DOHH2 (cell line): ENCODE results near the gene MDM4.

Experiments
- H3F3A ChIP-seq: fragments of 200-600 bp; sonication (generic), shearing (Covaris generic); 2 replicates; pipeline ENCODE4 v1.6.0; 2016; ENCODE audit warnings: antibody characterized with exemption, mild to moderate bottlenecking; ENCODE audit not compliant: control insufficient read depth, insufficient read depth
- H3K27ac ChIP-seq: fragments of 200-600 bp; sonication (generic); 2 replicates; pipeline ENCODE4 v1.5.1; 2014; ENCODE audit warnings: low read depth, mild to moderate bottlenecking, low read length, moderate library complexity
- H3K27me3 ChIP-seq: fragments of 200-600 bp; sonication (generic); 2 replicates; pipeline ENCODE4 v1.6.1; 2014; ENCODE audit warnings: mild to moderate bottlenecking, low read length, mixed read lengths; ENCODE audit not compliant: control insufficient read depth
- H3K36me3 ChIP-seq: fragments of 200-600 bp; sonication (generic); 2 replicates; pipeline ENCODE4 v1.6.1; 2014; ENCODE audit warnings: mild to moderate bottlenecking, low read length, moderate library complexity, mixed read lengths; ENCODE audit not compliant: control insufficient read depth
- H3K4me1 ChIP-seq: fragments of 200-600 bp; sonication (generic); 2 replicates; pipeline ENCODE4 v1.6.1; 2014; ENCODE audit warnings: mild to moderate bottlenecking, low read length, mixed read lengths; ENCODE audit not compliant: control insufficient read depth
- H3K4me2 ChIP-seq: fragments of 200-600 bp; sonication (generic); 2 replicates; pipeline ENCODE4 v1.6.0; 2014; ENCODE audit warnings: mild to moderate bottlenecking, low read length, moderate library complexity
- H3K4me3 ChIP-seq: fragments of 200-600 bp; sonication (generic); 2 replicates; pipeline ENCODE4 v1.5.1; 2014; ENCODE audit warnings: mild to moderate bottlenecking, low read length, mixed read lengths
- H3K79me2 ChIP-seq: fragments of 200-600 bp; sonication (generic); 2 replicates; pipeline ENCODE4 v1.6.1; 2014; ENCODE audit warnings: mild to moderate bottlenecking, low read length, mixed read lengths; ENCODE audit not compliant: control insufficient read depth
- H3K9me2 ChIP-seq: fragments of 200-600 bp; sonication (generic); replicated peaks from 2 replicates; pipeline ENCODE4 v1.6.1; 2014; ENCODE audit warnings: mild to moderate bottlenecking, low read length, mixed read lengths; ENCODE audit not compliant: control insufficient read depth
- H3K9me3 ChIP-seq: fragments of 200-600 bp; sonication (generic); 2 replicates; pipeline ENCODE4 v1.6.1; 2014; ENCODE audit warnings: antibody characterized with exemption, low read length, mixed read lengths; ENCODE audit not compliant: control insufficient read depth, insufficient read depth
- H4K20me1 ChIP-seq: fragments of 200-600 bp; sonication (generic); 2 replicates; pipeline ENCODE4 v1.6.0; 2014; ENCODE audit warnings: low read depth, mild to moderate bottlenecking, antibody characterized with exemption, low read length, moderate library complexity; ENCODE audit not compliant: control insufficient read depth, insufficient read depth
- CTCF ChIP-seq: fragments of 200-600 bp; sonication (generic); IDR thresholded peaks from one replicate; pipeline ENCODE4 v1.5.1; 2014; ENCODE audit warnings: antibody characterized with exemption, mild to moderate bottlenecking, low read depth, low read length; ENCODE audit not compliant: poor library complexity, severe bottlenecking
- EZH2phosphoT487 ChIP-seq: fragments of 200-600 bp; sonication (generic); IDR thresholded peaks from 2 replicates; pipeline ENCODE4 v1.6.1; 2017; ENCODE audit warnings: borderline replicate concordance, mild to moderate bottlenecking, antibody characterized with exemption, low read length, moderate library complexity, mixed read lengths

MDM4 gene

GRCh38 chr1:204602871-204603542, 86.8 kb downstream of the MDM4 start:
- H3F3A ChIP-seq = no peaks in the 10 kb centered on the region
- no peaks in the 10 kb centered on the region for H3K4me1 ChIP-seq
- no peaks in the 10 kb centered on the region for H3K79me2 ChIP-seq
- no peaks in the 10 kb centered on the region for H3K9me2 ChIP-seq
- no peaks in the 10 kb centered on the region for H4K20me1 ChIP-seq
- no peak for TF ChIP-seq CTCF
- no peak for TF ChIP-seq EZH2phosphoT487
- no peak overlapping the region for H3K27ac ChIP-seq
- no peak overlapping the region for H3K4me3 ChIP-seq
- H3K36me3 ChIP-seq = no peaks in the 10 kb centered on the region
- H3K4me2 ChIP-seq = no peak overlapping the region
- no peaks in the 10 kb centered on the region for H3K9me3 ChIP-seq
- peaks cover 14% of the 10 kb centered on the region for H3K27me3 ChIP-seq

GRCh38 chr1:204605791-204606190, 89.6 kb downstream of the MDM4 start:
- no peak overlapping the region for H3K4me2 ChIP-seq
- no peaks in the 10 kb centered on the region for H3K79me2 ChIP-seq
- H3F3A ChIP-seq = no peaks in the 10 kb centered on the region
- no peak overlapping the region for H3K4me3 ChIP-seq
- H3K27ac ChIP-seq = no peak overlapping the region
- TF ChIP-seq EZH2phosphoT487 (no peak), CTCF (no peak)
- H3K27me3 ChIP-seq = peaks cover 36% of the 10 kb centered on the region
- H3K9me2 ChIP-seq = no peaks in the 10 kb centered on the region
- H4K20me1 ChIP-seq = no peaks in the 10 kb centered on the region
- H3K4me1 ChIP-seq = no peaks in the 10 kb centered on the region
- H3K36me3 ChIP-seq = no peaks in the 10 kb centered on the region
- no peaks in the 10 kb centered on the region for H3K9me3 ChIP-seq
